OCI-LY7 (cell line): ENCODE results near the gene MIER2. TPM values are rescaled to one million over a fixed set of nuclear protein-coding genes. Genes with fewer than 3 reads are reported as not detected.
"Not testable (repeated sequence)": the region's sequence is repeated elsewhere in the genome, so short reads cannot be mapped to it uniquely, and the experiment has no call there.

Experiments
- BruUV-seq: library from RNA; stranded (reverse); fragments of 400-500 nt; replicated peaks from 2 replicates; lab custom pipeline; 2021; lab: Mats Ljungman, UMichigan
- CTCF ChIA-PET: fragments of 300-600 bp; sonication (Branson Sonifier 250); formaldehyde crosslinking; loops from one replicate; lab custom pipeline; 2022; ENCODE audit warnings: antibody characterized with exemption; ENCODE audit not compliant: unreplicated experiment; lab: Charles Lee
- POLR2A ChIA-PET: fragments of 300-600 bp; sonication (Branson Sonifier 250); formaldehyde crosslinking; loops from one replicate; lab custom pipeline; 2022; ENCODE audit warnings: antibody characterized with exemption; lab: Charles Lee
- DNase-seq: peaks from one replicate; pipeline ENCODE4 v3.0.0-alpha.2; 2015; ENCODE audit warnings: low spot score
- H2AFZ ChIP-seq: fragments of 200-600 bp; sonication (generic), shearing (Covaris generic); 2 replicates; pipeline ENCODE4 v1.6.1; 2014; ENCODE audit warnings: mild to moderate bottlenecking, antibody characterized with exemption, low read length, moderate library complexity
- H3K27ac ChIP-seq: fragments of 200-600 bp; sonication (generic); 2 replicates; pipeline ENCODE4 v1.5.1; 2014; ENCODE audit warnings: mixed run types, low read depth, mild to moderate bottlenecking, moderate library complexity, low read length, inconsistent platforms; ENCODE audit not compliant: poor library complexity, severe bottlenecking
- H3K36me3 ChIP-seq: fragments of 200-600 bp; sonication (generic); 2 replicates; pipeline ENCODE4 v1.6.1; 2014; ENCODE audit warnings: mild to moderate bottlenecking, antibody characterized with exemption, low read length, moderate library complexity, mixed read lengths; ENCODE audit not compliant: insufficient read depth
- H3K4me1 ChIP-seq: fragments of 200-600 bp; sonication (generic); 2 replicates; pipeline ENCODE4 v1.5.1; 2014; ENCODE audit warnings: mild to moderate bottlenecking, low read length; ENCODE audit not compliant: insufficient read depth, poor library complexity, severe bottlenecking
- H3K4me2 ChIP-seq: fragments of 200-600 bp; sonication (generic); 2 replicates; pipeline ENCODE4 v1.6.1; 2014; ENCODE audit warnings: mild to moderate bottlenecking, low read length
- H3K4me3 ChIP-seq: fragments of 200-600 bp; sonication (generic); 2 replicates; pipeline ENCODE4 v1.5.1; 2014; ENCODE audit warnings: mild to moderate bottlenecking, low read depth, low read length; ENCODE audit not compliant: poor library complexity, severe bottlenecking
- H3K79me2 ChIP-seq: fragments of 200-600 bp; sonication (generic); 2 replicates; pipeline ENCODE4 v1.6.1; 2016; ENCODE audit warnings: low read depth, mild to moderate bottlenecking, low read length, moderate library complexity, mixed read lengths; ENCODE audit not compliant: insufficient read depth
- H3K9me2 ChIP-seq: fragments of 200-600 bp; sonication (generic); 2 replicates; pipeline ENCODE4 v1.6.1; 2016; ENCODE audit warnings: mild to moderate bottlenecking, low read length, mixed read lengths; ENCODE audit not compliant: insufficient read depth
- H3K9me3 ChIP-seq: fragments of 200-600 bp; sonication (generic); 2 replicates; pipeline ENCODE4 v1.6.1; 2014; ENCODE audit warnings: mild to moderate bottlenecking, mixed run types, low read length, mixed read lengths
- H4K20me1 ChIP-seq: fragments of 200-600 bp; sonication (generic); 2 replicates; pipeline ENCODE4 v1.6.1; 2014; ENCODE audit warnings: mild to moderate bottlenecking, antibody characterized with exemption, low read length, moderate library complexity, mixed read lengths; ENCODE audit not compliant: insufficient read depth
- CTCF ChIP-seq: fragments of 200-600 bp; sonication (generic); conservative IDR thresholded peaks from 2 replicates; pipeline ENCODE4 v1.5.1; 2014; ENCODE audit warnings: mild to moderate bottlenecking, antibody characterized with exemption, low read length, moderate library complexity, mixed read lengths
- EZH2phosphoT487 ChIP-seq: fragments of 200-600 bp; sonication (generic); IDR thresholded peaks from 2 replicates; pipeline ENCODE4 v1.6.1; 2018; ENCODE audit warnings: low read depth, borderline replicate concordance, mild to moderate bottlenecking, mixed run types, antibody characterized with exemption, low read length, moderate library complexity, mixed read lengths
- intact Hi-C: fragments of 100-400 bp; cut with micrococcal nuclease; formaldehyde crosslinking; loops from one replicate; pipeline ENCODE4 v1.10.0; 2022; ENCODE audit not compliant: unreplicated experiment
- total RNA-seq, 2 experiments: library from RNA; depleted of rRNA in 1 of 2; stranded (reverse); fragments of >200 nt in 1 of 2; shearing (Covaris generic) in 1 of 2; gene quantifications; 2 replicates each; pipeline ENCODE4 v1.2.3, GENCODE V29; 2014 to 2022

MIER2 gene
- total RNA-seq, 2 experiments from 2014 or later = 29.1 to 30.2 TPM

- ChIA-PET POLR2A (no interaction called here), CTCF (no interaction called here)
- Histone ChIP-seq H4K20me1 (no peaks in the 10 kb centered on the region), H3K9me3 (no peaks in the 10 kb centered on the region), H3K4me1 (no peaks in the 10 kb centered on the region), H3K27ac (no peak overlapping the region), H3K79me2 (no peaks in the 10 kb centered on the region), H3K36me3 (no peaks in the 10 kb centered on the region), H3K4me3 (no peak overlapping the region), H2AFZ (no peak overlapping the region), H3K9me2 (no peaks in the 10 kb centered on the region), H3K4me2 (no peak overlapping the region)
- intact Hi-C loops = no loop called here
- TF ChIP-seq EZH2phosphoT487 = no peak
- no peak for TF ChIP-seq CTCF
- no TSS peak for BruUV-seq
- no peak for DNase-seq
These were observed 72.7 kb downstream of the MIER2 start for GRCh38 chr19:271856-272255.

GRCh38 chr19:270766-271318 is 73.8 kb downstream of the MIER2 start:
- H3K4me1 ChIP-seq, DNase-seq, H3K4me2 ChIP-seq, H3K27ac ChIP-seq, H2AFZ ChIP-seq, H3K9me2 ChIP-seq, CTCF ChIA-PET, intact Hi-C loops, H3K36me3 ChIP-seq, BruUV-seq, H3K79me2 ChIP-seq, POLR2A ChIA-PET, H3K9me3 ChIP-seq, H4K20me1 ChIP-seq, H3K4me3 ChIP-seq: not testable (repeated sequence)

- Histone ChIP-seq H3K9me2 (no peaks in the 10 kb centered on the region), H2AFZ (no peak overlapping the region), H3K4me3 (no peak overlapping the region), H3K4me2 (no peak overlapping the region), H3K9me3 (no peaks in the 10 kb centered on the region), H4K20me1 (no peaks in the 10 kb centered on the region), H3K36me3 (no peaks in the 10 kb centered on the region), H3K79me2 (no peaks in the 10 kb centered on the region), H3K27ac (no peak overlapping the region), H3K4me1 (no peaks in the 10 kb centered on the region)
- no peak for TF ChIP-seq EZH2phosphoT487
- no peak for TF ChIP-seq CTCF
- intact Hi-C loops = no loop called here
- no TSS peak for BruUV-seq
- ChIA-PET POLR2A (no interaction called here), CTCF (no interaction called here)
- no peak for DNase-seq
These were observed 75.4 kb downstream of the MIER2 start for GRCh38 chr19:269241-269640.
